Measurements from ENCODE around the gene DHRS3.

- TF ChIP-seq CTCF (IDR thresholded peaks at IDR 0.05 in 2 of 3, conservative IDR thresholded peaks at IDR 0.05 in 1 of 3; ENCODE audit: control insufficient read depth in 2 of 3, extremely low read depth in 1 of 3, insufficient read depth in 1 of 3, low read depth in 3 of 3, low read length in 3 of 3) (no peak), POLR2A (IDR thresholded peaks at IDR 0.05; ENCODE audit: low read depth, low read length) (no peak)
These were observed 22.3 kb downstream of the DHRS3 start for GRCh38 chr1:12595757-12596006.
